Measurements from ENCODE around the gene MERTK. TPM values are rescaled to one million over a fixed set of nuclear protein-coding genes. Genes with fewer than 3 reads are reported as not detected.

The MERTK gene
- total RNA-seq, 2 experiments from 2014 or later, result 0.08 to 0.19 TPM

- TF ChIP-seq CTCF (IDR thresholded peaks at IDR 0.05), result no peak
These were observed 147.1 kb downstream of the MERTK start for GRCh38 chr2:112045446-112046014.

GRCh38 chr2:112046231-112046630 is 147.8 kb downstream of the MERTK start:
- Histone ChIP-seq H3K27ac (ENCODE audit: low read depth in 1 of 2, low read length in 2 of 2) (no peak overlapping the region), H3K36me3 (ENCODE audit: insufficient read depth, low read length) (no peaks in the 10 kb centered on the region), H3K27me3 (ENCODE audit: control insufficient read depth in 1 of 2, insufficient read depth in 2 of 2, low read length in 2 of 2) (no peaks in the 10 kb centered on the region), H3K4me3 (ENCODE audit: low read length) (no peak overlapping the region), H3K4me1 (ENCODE audit: insufficient read depth, low read length) (no peaks in the 10 kb centered on the region), H3K9me3 (ENCODE audit: control insufficient read depth in 1 of 2, insufficient read depth in 1 of 2, low read length in 2 of 2) (peaks cover 0 to 4% of the 10 kb centered on the region in 2 experiments)
- no peak overlapping the region for H3K4me3 Mint-ChIP-seq
- H3K27ac Mint-ChIP-seq, result no peak overlapping the region
- H3K36me3 Mint-ChIP-seq (ENCODE audit: low read depth), result no peaks in the 10 kb centered on the region
- no peaks in the 10 kb centered on the region for H3K4me1 Mint-ChIP-seq (ENCODE audit: low read depth)
- no peak for DNase-seq
- ChIA-PET POLR2A (no interaction called here), CTCF (interaction anchor here (1.3 kb wide), 1 partner anchor 159 kb away, joined by 3 read pairs; no protein-coding TSS in a partner anchor)
- no peak for ATAC-seq (ENCODE audit: poor library complexity)
- no peak for TF ChIP-seq CTCF (IDR thresholded peaks at IDR 0.05)
- H3K27me3 Mint-ChIP-seq, result no peaks in the 10 kb centered on the region
- peaks cover 3% of the 10 kb centered on the region for H3K9me3 Mint-ChIP-seq
- intact Hi-C loops (cut with DNase I, micrococcal nuclease), result no loop called here

More at GRCh38 chr2:112045446-112046014, 147.1 kb downstream of the MERTK start:
- H3K9me3 ChIP-seq (ENCODE audit: control insufficient read depth in 1 of 2, insufficient read depth in 1 of 2, low read length in 2 of 2), result peaks cover 0 to 4% of the 10 kb centered on the region in 2 experiments
- POLR2A ChIA-PET, result no interaction called here
- H3K36me3 Mint-ChIP-seq (ENCODE audit: low read depth), result no peaks in the 10 kb centered on the region
- H3K9me3 Mint-ChIP-seq, result peaks cover 3% of the 10 kb centered on the region
- no peak overlapping the region for H3K27ac ChIP-seq (ENCODE audit: low read depth in 1 of 2, low read length in 2 of 2)
- no peaks in the 10 kb centered on the region for H3K4me1 ChIP-seq (ENCODE audit: insufficient read depth, low read length)
- H3K4me3 Mint-ChIP-seq, result no peak overlapping the region
- intact Hi-C loops (cut with DNase I, micrococcal nuclease), result no loop called here
- H3K27me3 ChIP-seq (ENCODE audit: control insufficient read depth in 1 of 2, insufficient read depth in 2 of 2, low read length in 2 of 2), result no peaks in the 10 kb centered on the region
- no peak for ATAC-seq (ENCODE audit: poor library complexity)
- H3K4me3 ChIP-seq (ENCODE audit: low read length), result no peak overlapping the region
- no peaks in the 10 kb centered on the region for H3K27me3 Mint-ChIP-seq
- DNase-seq, result no peak
- no peaks in the 10 kb centered on the region for H3K36me3 ChIP-seq (ENCODE audit: insufficient read depth, low read length)
- CTCF ChIA-PET, result interaction anchor here (1.3 kb wide), 1 partner anchor 158 kb away, joined by 3 read pairs; no protein-coding TSS in a partner anchor
- H3K27ac Mint-ChIP-seq, result no peak overlapping the region
- no peaks in the 10 kb centered on the region for H3K4me1 Mint-ChIP-seq (ENCODE audit: low read depth)

GRCh38 chr2:112047537-112048235 is 149.3 kb downstream of the MERTK start:
- no peaks in the 10 kb centered on the region for H3K36me3 Mint-ChIP-seq (ENCODE audit: low read depth)
- ChIA-PET CTCF (interaction anchor here (2.7 kb wide), 1 partner anchor 160 kb away, joined by 17 read pairs; no protein-coding TSS in a partner anchor), POLR2A (interaction anchor here (0.8 kb wide), 1 partner anchor 160 kb away, joined by 4 read pairs; no protein-coding TSS in a partner anchor)
- H3K27ac Mint-ChIP-seq, result no peak overlapping the region
- ATAC-seq (ENCODE audit: poor library complexity) (no peak), DNase-seq (no peak)
- intact Hi-C loops (cut with DNase I, micrococcal nuclease), result loop anchor here (1.0 kb wide), 2 partner anchors 159 to 160 kb away; no protein-coding TSS in a partner anchor
- Histone ChIP-seq H3K4me3 (ENCODE audit: low read length) (no peak overlapping the region), H3K36me3 (ENCODE audit: insufficient read depth, low read length) (no peaks in the 10 kb centered on the region), H3K27me3 (ENCODE audit: control insufficient read depth in 1 of 2, insufficient read depth in 2 of 2, low read length in 2 of 2) (no peaks in the 10 kb centered on the region), H3K4me1 (ENCODE audit: insufficient read depth, low read length) (no peaks in the 10 kb centered on the region), H3K27ac (ENCODE audit: low read depth in 1 of 2, low read length in 2 of 2) (no peak overlapping the region), H3K9me3 (ENCODE audit: control insufficient read depth in 1 of 2, insufficient read depth in 1 of 2, low read length in 2 of 2) (peaks cover 0 to 4% of the 10 kb centered on the region in 2 experiments)
- TF ChIP-seq CTCF (IDR thresholded peaks at IDR 0.05), result no peak
- H3K27me3 Mint-ChIP-seq, result no peaks in the 10 kb centered on the region
- H3K9me3 Mint-ChIP-seq, result peaks cover 3% of the 10 kb centered on the region
- no peak overlapping the region for H3K4me3 Mint-ChIP-seq
- H3K4me1 Mint-ChIP-seq (ENCODE audit: low read depth), result no peaks in the 10 kb centered on the region

Measured in CD4-positive, alpha-beta T cell (primary cell).